A549 (cell line): ENCODE measurements around the gene INSIG1. TPM values are rescaled to one million over a fixed set of nuclear protein-coding genes. Genes with fewer than 3 reads are reported as not detected.

Source experiments
- ATAC-seq, 2 experiments: fragments of 200-7000 bp in 1 of 2; fragments of >200 bp in 1 of 2; cut with Nextera tagmentation in 1 of 2; cut with Tn5 transposase in 1 of 2; 3 replicates each; pipeline versions ENCODE4 v1.8.0 to v1.9.1; 2018 to 2020; ENCODE audit warnings: mild to moderate bottlenecking in 1 of 2, moderate library complexity in 1 of 2
- CTCF ChIA-PET: fragments of 300-600 bp; sonication (Branson Sonifier 250); formaldehyde crosslinking; extraction: SDS; loops from one replicate; lab custom pipeline; 2021; ENCODE audit warnings: antibody characterized with exemption, inconsistent platforms; lab: Yijun Ruan, JAX
- POLR2A ChIA-PET: fragments of 350-600 bp; formaldehyde crosslinking; extraction: SDS; loops from one replicate; lab custom pipeline; 2021; ENCODE audit warnings: antibody characterized with exemption, inconsistent platforms; lab: Yijun Ruan, JAX
- DNase-seq, 2 experiments: peaks; one replicate each; pipeline versions ENCODE4 v3.0.0 to v3.0.0-alpha.2; 2011 to 2016; ENCODE audit warnings: low read depth in 1 of 2, low spot score in 1 of 2
- FAIRE-seq: peaks from 2 replicates; lab custom pipeline; 2011; peaks lifted over from hg19 to GRCh38; lab: Jason Lieb, UNC
- H3K27ac ChIP-seq, 2 experiments: fragments of >200 bp; sonication (Bioruptor Twin); formaldehyde crosslinking; 3 replicates each; pipeline ENCODE4 v1.5.1; 2016 to 2017
- H3K4me1 ChIP-seq: fragments of >200 bp; sonication (Bioruptor Twin); formaldehyde crosslinking; 3 replicates; pipeline ENCODE4 v1.6.1; 2016
- H3K4me2 ChIP-seq: fragments of >200 bp; sonication (Bioruptor Twin); formaldehyde crosslinking; 3 replicates; pipeline ENCODE4 v1.6.1; 2016
- H3K4me3 ChIP-seq: fragments of >200 bp; sonication (Bioruptor Twin); formaldehyde crosslinking; 3 replicates; pipeline ENCODE4 v1.5.1; 2016
- H3K9me3 ChIP-seq: fragments of >200 bp; sonication (Bioruptor Twin); formaldehyde crosslinking; 3 replicates; pipeline ENCODE4 v1.6.1; 2016
- HEYL ChIP-seq: fragments of 250-450 bp; sonication (Bioruptor Pico); IDR thresholded peaks from 2 replicates; pipeline ENCODE4 v1.8.0; 2021; ENCODE audit warnings: mild to moderate bottlenecking, moderate library complexity
- HOXA7 ChIP-seq: fragments of 250-450 bp; sonication (Bioruptor Pico); IDR thresholded peaks from 2 replicates; pipeline ENCODE4 v1.5.0; 2020; ENCODE audit warnings: mild to moderate bottlenecking, moderate library complexity
- HOXB5 ChIP-seq: fragments of 250-450 bp; sonication (Bioruptor Pico); IDR thresholded peaks from 2 replicates; pipeline ENCODE4 v1.5.0; 2020; ENCODE audit warnings: mild to moderate bottlenecking, moderate library complexity
- KDM5A ChIP-seq: fragments of 200-600 bp; sonication (generic); IDR thresholded peaks from 2 replicates; pipeline ENCODE4 v1.6.1; 2016; ENCODE audit warnings: antibody characterized with exemption, mild to moderate bottlenecking
- MAFK ChIP-seq: fragments of 450-650 bp; IDR thresholded peaks from 2 replicates; pipeline ENCODE4 v1.6.1; 2014; ENCODE audit not compliant: partially characterized antibody
- NFE2L2 ChIP-seq: fragments of 150-350 bp; conservative IDR thresholded peaks from 2 replicates; pipeline ENCODE4 v1.6.1; 2014; ENCODE audit warnings: low read length
- NPAS2 ChIP-seq: fragments of 250-450 bp; sonication (Bioruptor Pico); IDR thresholded peaks from 2 replicates; pipeline ENCODE4 v1.8.0; 2022; ENCODE audit warnings: mild to moderate bottlenecking, moderate library complexity, borderline replicate concordance
- PHF8 ChIP-seq: fragments of 200-600 bp; sonication (generic); IDR thresholded peaks from 2 replicates; pipeline ENCODE4 v1.6.1; 2016; ENCODE audit warnings: low read depth, mild to moderate bottlenecking, antibody characterized with exemption, moderate library complexity, borderline replicate concordance
- RAD21 ChIP-seq, 2 experiments: fragments of >200 bp in 1 of 2; sonication (Bioruptor Twin) in 1 of 2; formaldehyde crosslinking in 1 of 2; IDR thresholded peaks in 1 of 2; conservative IDR thresholded peaks in 1 of 2; 2 replicates in 1 of 2; 3 replicates in 1 of 2; pipeline ENCODE4 v1.6.1; 2012 to 2018; ENCODE audit warnings: inconsistent platforms in 1 of 2
- RNF2 ChIP-seq: fragments of 200-600 bp; sonication (generic); IDR thresholded peaks from 2 replicates; pipeline ENCODE4 v1.6.1; 2016; ENCODE audit warnings: low read depth, mild to moderate bottlenecking, antibody characterized with exemption, moderate library complexity, borderline replicate concordance
- TFCP2L1 ChIP-seq: fragments of 250-450 bp; sonication (Bioruptor Pico); IDR thresholded peaks from 2 replicates; pipeline ENCODE4 v1.5.0; 2021; ENCODE audit warnings: mild to moderate bottlenecking
- WGBS: methylation state at CpG from one replicate; pipeline ENCODE4 v1.1.6; 2017; ENCODE audit errors: missing lambda C conversion rate; 5-methylcytosine and 5-hydroxymethylcytosine counted together
- polyA plus RNA-seq, 4 experiments: library from polyadenylated mRNA; depleted of rRNA in 3 of 4; stranded (reverse); fragments of >200 nt; fragmentation: RNase III in 1 of 4; extraction: RNeasy Plus Mini Kit Qiagen cat#74134 plus additional on column Dnase treatment in 1 of 4; gene quantifications; 2 replicates in 3 of 4; 3 replicates in 1 of 4; pipeline ENCODE4 v1.2.3, GENCODE V29; 2011 to 2017
- TF ChIP-seq, protein P1 (sequence below): IDR thresholded peaks from 2 replicates; pipeline ENCODE4 v1.6.1; 2012
- TF ChIP-seq, protein P2 (sequence below): fragments of >200 bp; sonication (Bioruptor Twin); formaldehyde crosslinking; IDR thresholded peaks from 2 replicates; pipeline ENCODE4 v1.6.1; 2016
- TF ChIP-seq, protein P3 (sequence below): fragments of 450-650 bp; IDR thresholded peaks from 2 replicates; pipeline ENCODE4 v1.6.1; 2014; ENCODE audit warnings: antibody characterized with exemption

Gene INSIG1
- polyA plus RNA-seq, 2 of the 4 experiments (the other 2 are of a cell fraction) = 19.7 to 33.4 TPM

DNA sequence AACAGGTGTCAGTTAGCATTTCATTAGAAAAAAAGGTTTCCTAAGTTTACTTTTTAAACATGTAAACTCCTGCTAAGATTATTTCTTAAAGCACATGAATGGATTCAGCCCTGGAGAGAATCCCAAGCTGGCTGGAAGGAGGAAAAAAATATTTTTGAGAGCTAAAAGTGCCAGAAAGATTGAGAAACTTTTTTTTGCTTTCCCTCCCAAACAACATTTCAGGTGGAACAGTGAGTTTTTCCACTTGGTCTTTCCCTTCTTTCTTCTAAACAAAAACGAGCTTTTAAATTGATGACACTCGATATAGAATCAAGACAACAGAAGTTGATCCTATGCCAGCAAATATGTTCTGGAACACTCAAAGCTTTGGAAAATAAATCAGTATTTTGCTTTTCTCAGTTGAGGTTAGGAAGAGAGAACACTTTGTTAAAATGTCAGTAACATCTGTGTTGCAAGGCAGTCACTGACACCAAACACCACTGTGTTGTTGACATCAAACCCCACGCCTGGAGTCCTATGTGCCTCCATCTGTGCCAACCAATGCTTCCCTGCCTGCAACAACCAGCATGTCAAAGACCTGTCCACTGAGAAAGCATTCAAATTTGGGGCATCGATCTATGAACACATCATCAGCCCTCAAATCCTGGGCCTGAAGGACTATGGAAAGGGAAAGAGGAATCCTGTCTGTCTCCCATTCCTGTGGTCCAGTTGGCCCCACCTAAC, 22.9 kb upstream of the INSIG1 start:
- DNase-seq = no peak
- no peak for TF ChIP-seq TFCP2L1 (CRISPR knock-in tag)
- TF ChIP-seq NPAS2 (CRISPR knock-in tag) = no peak
- TF ChIP-seq HOXB5 (CRISPR knock-in tag) = no peak
- TF ChIP-seq MAFK = no peak
- no peak for TF ChIP-seq HEYL (CRISPR knock-in tag)
- TF ChIP-seq HOXA7 (CRISPR knock-in tag) = no peak
- ChIA-PET POLR2A (no interaction called here), CTCF (interaction anchor here (1.0 to 1.6 kb wide), 3 partner anchors 8 to 38 kb away, joined by 3 to 5 read pairs (median 4); no protein-coding TSS in a partner anchor)
- no peak overlapping the region for H3K27ac ChIP-seq
- H3K4me3 ChIP-seq = no peak overlapping the region
- H3K4me2 ChIP-seq = no peak overlapping the region
- peaks cover 9% of the 10 kb centered on the region; the same call in 1 of the 3 replicates for H3K4me1 ChIP-seq
- WGBS = 53% methylated on average over 4 of the region's 4 CpGs
- ATAC-seq = no peak
- FAIRE-seq = no peak
- no peaks in the 10 kb centered on the region for H3K9me3 ChIP-seq

DNA sequence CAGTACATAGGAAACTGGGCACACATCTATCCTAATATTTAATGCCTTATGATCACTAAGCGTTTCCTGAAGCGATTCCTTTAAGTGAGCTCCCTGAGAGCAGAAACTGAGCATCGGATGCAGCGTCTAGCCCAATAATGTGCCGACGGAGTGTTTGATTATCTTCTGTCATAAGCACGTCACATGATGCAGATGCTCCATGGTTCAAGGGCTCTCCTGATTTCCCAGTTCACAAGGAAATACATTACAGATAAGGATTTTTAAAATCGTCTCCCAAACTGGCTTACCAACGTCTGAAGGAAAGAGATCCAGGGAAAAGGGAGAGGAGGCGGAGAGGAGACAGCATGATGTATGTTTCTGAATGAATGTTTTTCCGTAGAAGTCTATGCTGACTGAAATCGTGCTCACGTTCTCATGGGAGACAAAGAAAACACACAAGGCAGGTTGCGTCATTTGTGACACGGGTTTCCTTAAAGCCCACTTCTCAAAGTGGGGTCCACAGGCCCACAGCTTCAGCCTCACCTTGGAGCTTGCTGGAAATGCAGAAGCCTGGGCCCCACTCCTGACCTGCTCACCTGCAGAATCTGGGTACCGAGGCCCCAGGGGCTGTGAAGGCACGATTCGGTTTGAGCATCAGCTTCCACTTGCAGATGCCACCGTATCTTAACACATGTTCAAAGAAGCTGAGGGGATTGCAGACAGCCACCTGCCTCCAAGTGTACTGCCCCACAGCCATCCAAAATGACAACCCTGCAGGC, 21.5 kb upstream of the INSIG1 start:
- CTCF ChIA-PET = interaction anchor here (0.6 to 1.6 kb wide), 5 partner anchors 10 to 1666 kb away, joined by 3 to 4 read pairs (median 4); no protein-coding TSS in a partner anchor
- Histone ChIP-seq H3K27ac (no peak overlapping the region), H3K4me3 (no peak overlapping the region)
- TF ChIP-seq, protein P1, sequence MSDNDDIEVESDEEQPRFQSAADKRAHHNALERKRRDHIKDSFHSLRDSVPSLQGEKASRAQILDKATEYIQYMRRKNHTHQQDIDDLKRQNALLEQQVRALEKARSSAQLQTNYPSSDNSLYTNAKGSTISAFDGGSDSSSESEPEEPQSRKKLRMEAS = no peak
- TF ChIP-seq RNF2 (no peak), KDM5A (no peak), NFE2L2 (no peak), RAD21 (conservative IDR thresholded peaks at IDR 0.05 in 1 of 2, IDR thresholded peaks at IDR 0.05 in 1 of 2) (no peak), PHF8 (no peak)
- TF ChIP-seq, protein P2, sequence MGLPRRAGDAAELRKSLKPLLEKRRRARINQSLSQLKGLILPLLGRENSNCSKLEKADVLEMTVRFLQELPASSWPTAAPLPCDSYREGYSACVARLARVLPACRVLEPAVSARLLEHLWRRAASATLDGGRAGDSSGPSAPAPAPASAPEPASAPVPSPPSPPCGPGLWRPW = no peak
- TF ChIP-seq, protein P3, sequence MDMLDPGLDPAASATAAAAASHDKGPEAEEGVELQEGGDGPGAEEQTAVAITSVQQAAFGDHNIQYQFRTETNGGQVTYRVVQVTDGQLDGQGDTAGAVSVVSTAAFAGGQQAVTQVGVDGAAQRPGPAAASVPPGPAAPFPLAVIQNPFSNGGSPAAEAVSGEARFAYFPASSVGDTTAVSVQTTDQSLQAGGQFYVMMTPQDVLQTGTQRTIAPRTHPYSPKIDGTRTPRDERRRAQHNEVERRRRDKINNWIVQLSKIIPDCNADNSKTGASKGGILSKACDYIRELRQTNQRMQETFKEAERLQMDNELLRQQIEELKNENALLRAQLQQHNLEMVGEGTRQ = no peak
- TF ChIP-seq, all 56 proteins: peak for 0
- Histone ChIP-seq H3K4me1 (no peaks in the 10 kb centered on the region), H3K9me3 (no peaks in the 10 kb centered on the region), H3K4me2 (no peak overlapping the region)
- POLR2A ChIA-PET = no interaction called here
- ATAC-seq (no peak), FAIRE-seq (no peak), DNase-seq (no peak)
- WGBS = 67% methylated on average over 19 of the region's 19 CpGs

DNA sequence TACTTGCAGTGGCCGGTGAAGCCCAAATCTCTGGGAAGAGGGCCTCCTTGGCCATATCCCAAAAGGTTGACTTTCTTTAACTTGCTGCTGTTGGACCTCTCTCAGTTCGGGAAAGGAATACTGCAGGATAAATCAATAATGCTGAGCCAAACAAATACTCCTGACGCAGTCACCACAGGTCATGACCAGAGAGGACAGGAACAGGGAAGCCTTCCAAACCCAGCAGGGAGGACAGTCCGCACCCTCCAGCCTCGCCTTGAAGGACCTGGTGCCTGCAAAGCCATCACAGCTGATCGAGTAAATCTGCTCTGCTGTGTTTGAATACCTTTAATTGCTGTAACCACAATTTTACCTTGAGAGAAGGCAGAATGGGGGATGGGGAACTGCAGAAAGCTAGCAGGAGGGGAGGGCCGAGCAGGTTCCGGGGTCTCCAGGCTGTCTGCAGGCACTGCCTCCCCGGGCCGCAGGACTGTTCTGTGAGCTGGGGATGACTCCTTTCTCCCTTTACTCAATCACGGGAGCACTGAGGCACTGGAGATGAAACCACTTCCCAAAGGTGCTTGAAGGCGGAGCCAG, 20.8 kb upstream of the INSIG1 start:
- POLR2A ChIA-PET = no interaction called here
- Histone ChIP-seq H3K4me1 (no peaks in the 10 kb centered on the region), H3K4me2 (no peak overlapping the region), H3K9me3 (no peaks in the 10 kb centered on the region), H3K4me3 (no peak overlapping the region), H3K27ac (no peak overlapping the region)
- no peak for DNase-seq
- no peak for FAIRE-seq
- TF ChIP-seq NPAS2 (CRISPR knock-in tag) = no peak
- TF ChIP-seq MAFK = peak; percentile 1
- TF ChIP-seq, all 56 proteins: peak for 1
- no peak for ATAC-seq
- CTCF ChIA-PET = interaction anchor here (1.0 to 1.3 kb wide), 3 partner anchors 11 to 68 kb away, joined by 3 to 4 read pairs (median 4); no protein-coding TSS in a partner anchor
- WGBS = 67% methylated on average over 12 of the region's 12 CpGs
